Eye (tissue), 1 donor: Measurements from ENCODE around the gene MPZL3.
A peak's percentile ranks its signal among the peaks of the same experiment; 100 is the strongest.

Source experiments
- DNase-seq: peaks from one replicate; pipeline ENCODE4 v3.0.0-alpha.2; 2015

Gene MPZL3

DNA sequence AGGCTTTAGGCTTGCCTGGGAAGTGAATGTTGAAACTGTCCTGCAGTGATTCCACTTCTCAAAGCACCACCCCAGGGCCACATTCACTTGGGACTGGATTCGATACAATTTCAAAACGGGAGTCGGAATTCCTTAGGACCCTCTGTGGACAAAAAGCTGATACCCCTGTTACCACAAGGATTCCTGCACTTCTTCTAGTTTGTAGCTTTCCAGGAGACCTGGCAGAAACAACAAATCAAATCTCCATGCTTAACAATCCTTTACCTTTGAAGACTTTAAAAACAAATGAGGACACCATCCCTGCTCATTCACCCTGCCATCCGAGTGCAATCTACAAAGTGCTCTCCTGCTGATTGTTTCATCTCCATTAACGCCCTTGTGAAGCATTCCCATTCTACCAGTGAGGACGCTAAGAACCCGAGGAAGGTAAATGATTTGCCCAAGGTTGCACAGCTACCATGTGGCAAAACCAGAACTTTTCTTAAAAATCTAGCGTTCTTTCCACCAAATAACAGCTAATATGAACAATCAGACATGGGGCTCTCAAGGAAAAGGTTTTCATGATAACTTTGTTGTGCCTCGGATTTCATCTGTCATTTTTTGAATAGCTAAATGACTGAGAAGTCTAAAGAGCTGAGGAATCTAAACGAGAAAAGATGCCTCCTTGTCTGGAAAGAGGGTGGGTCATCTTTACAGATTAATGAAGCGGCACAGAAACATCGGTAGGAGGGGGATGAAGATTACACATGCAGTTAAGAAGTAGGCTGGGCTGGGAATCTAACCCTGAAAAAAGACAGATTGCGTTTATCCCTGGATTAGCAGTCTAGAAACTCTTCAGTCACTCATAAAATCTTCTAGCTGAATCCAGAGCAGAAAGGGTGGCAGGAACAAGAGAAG lies 12.7 kb upstream of the MPZL3 start:
- DNase-seq = peak; percentile 25

DNA sequence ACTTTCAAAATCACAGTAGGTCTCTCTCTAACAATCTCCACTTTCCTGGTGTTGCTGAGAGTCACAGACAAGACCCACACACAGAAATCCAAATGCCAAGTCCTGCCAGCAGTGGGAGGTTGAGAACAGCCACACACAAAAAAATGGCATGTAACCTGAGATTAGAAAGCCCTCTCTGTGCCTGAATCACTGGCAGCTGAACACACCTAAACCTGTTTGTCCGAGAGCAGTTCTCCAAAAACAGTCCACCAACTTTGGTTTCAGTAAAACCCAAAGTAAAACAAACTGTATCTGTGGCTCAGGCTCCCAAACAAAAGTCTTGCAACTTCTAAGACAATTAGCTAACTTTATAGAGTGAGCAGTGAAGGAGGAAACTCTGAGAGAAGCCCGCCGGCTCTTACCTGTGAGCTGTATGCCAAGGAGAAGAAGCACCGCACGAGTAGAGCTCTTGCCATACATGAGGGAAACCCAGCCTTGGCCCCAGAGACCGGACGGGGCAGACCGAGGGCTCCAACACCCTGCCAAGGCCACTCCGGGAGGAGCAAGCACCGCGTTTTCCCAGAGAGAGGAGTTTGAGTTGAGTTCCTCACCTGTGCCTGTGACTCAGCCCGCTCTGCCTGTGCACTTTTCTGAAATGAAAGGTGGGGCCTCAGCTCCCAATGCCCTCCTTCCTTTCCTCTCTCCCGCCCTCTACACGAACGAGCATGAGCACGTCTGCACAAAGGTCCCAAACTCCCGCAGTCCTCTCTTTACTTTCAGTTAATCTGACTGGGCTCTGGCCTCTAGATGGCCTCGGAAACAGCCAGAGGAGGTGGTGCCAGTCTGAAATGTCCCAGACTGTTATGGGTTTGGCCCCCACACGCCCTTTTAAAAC lies 11.8 kb upstream of the MPZL3 start, which contains the start of gene MPZL2:
Gene MPZL2, minus strand, starts transcription at position 603 of the 874 bp plus-strand sequence. Its CDS starts 144 bp downstream, at position 459.
- peak; percentile 63 for DNase-seq

DNA sequence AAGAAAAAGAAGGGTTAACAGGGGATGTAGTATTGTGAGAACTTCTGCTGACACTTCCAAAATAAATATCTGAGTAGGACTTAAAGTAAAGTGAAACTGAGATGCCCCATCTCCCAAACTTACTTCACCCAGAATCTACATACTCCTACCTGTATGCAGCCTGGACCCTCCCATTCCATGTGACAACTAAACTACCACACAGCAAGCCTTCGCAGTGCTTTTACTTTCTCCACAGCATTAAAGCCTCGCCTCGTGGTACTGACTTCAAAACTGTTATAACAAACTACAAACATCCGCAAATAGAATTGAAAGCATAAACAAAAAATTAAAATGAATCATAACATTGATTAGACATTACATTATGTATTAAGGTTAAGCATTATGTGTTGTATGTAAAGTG lies 10.9 kb upstream of the MPZL3 start:
- DNase-seq = no peak

DNA sequence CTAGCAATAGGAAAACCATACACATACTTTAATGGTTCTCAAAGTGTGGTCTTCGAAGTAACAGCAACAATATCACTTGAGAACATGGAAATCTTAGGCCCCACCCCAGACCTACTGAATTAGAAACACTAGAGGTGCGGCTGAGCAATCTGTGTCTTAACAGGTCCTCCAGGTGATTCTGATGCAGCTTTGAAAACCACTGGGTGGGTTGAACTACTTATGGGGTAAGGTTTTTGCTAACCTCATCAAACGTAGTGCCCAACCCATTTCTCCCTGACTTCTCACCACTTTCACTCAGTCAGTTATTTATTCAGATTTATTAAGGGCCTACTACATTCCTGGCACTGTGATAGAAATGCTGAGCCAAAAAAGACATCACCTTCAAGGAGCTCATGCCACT lies 8.2 kb upstream of the MPZL3 start:
- no peak for DNase-seq

DNA sequence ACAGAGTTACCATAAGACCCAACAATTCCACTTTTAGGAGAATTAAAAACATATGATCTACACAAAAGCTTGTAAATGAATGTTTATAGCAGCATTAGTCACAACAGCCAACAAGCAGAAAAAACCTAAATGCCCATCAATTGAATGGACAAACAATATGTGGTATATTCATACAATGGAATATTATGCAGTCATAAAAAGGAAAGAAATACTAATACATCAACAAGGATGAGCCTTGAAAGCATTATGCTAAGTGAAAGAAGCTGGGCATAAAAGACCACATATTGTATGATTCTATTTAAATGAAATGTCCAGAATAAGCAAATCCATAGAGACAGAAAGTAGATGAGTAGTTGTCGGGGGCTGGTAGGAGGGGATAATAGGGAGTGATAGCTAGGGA lies 7.0 kb upstream of the MPZL3 start:
- DNase-seq = no peak

DNA sequence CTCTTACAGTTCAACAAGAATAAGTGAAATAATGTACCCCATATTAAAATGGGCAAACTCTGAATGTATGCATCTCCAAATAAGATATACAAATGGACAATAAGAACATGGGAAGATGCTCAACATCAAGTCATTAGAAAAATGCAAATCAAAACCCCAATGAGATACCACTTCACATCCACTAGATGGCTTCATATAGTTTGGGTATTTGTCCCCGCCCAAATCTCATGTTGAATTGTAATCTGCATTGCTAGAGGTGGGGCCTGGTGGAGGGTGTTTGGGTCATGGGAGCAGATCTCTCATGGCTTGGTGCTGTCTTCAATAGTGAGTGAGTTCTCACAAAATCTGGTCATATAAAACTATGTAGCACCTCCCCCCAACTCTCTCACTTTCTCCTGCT lies 6.2 kb upstream of the MPZL3 start:
- no peak for DNase-seq

DNA sequence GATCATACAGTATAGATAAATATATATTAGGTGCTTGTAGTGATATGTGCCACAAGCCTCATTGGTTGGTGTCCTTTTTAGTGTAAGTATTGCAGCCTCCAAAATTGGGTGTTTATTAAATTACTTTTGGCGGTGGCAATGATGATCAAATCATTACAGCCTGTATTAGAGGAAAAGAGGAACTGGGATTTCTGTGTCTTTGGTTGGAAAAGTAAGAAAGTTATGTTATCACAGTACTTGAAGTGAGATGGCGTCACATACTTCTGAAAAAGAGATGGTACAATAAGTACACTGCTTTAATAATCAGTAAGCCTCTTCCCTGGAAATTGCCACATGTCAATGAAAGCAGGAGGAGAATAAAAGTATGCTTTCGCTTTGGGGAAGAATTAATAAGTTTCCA lies 523 bp upstream of the MPZL3 start:
- no peak for DNase-seq

DNA sequence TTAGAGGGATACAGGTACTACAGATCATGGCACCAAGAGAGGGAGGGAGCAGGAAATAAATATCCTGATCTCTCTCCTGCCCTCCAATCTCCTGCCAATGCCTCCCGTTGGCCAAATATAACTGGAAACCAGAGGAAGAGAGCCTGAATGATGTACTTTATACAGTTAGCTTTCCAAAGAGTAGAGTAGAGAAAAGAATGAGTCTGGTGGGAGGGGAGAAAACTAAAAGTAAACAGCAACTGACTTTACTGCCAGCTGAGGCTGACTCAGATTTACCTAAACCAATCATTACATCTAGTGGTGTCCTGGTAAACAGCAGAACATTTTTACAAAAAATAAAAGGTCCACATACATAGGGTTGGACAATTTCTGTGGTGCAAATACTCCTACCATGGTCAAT lies 5.1 kb downstream of the MPZL3 start:
- no peak for DNase-seq

DNA sequence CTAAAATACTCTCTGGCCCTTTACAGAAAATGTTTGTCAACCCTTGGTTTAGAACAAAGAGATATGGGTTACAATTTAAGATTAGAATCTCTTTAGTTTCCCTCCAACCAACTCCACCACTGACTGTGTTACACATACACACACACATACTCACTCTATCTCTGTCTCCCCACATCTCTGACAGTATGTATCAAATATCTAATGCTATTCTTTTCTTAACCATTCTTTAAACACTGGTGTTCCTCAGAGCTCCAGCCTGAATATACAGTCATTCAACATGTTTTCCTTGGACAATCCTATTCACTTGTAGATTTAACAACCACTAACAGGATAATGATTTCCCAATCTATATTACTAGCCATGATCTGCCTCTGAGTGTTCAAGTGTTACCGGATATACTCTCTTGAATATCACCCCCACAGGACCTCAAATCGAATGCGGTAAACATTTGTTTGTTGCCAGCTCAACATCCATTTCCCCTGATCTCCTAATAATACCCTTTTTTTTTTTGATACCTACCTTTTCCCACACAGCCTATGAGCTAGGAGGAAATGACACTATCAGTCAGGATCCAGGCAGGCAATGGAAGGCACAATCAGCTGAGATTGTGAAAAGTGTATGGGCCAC lies 6.1 kb downstream of the MPZL3 start:
- DNase-seq = no peak

DNA sequence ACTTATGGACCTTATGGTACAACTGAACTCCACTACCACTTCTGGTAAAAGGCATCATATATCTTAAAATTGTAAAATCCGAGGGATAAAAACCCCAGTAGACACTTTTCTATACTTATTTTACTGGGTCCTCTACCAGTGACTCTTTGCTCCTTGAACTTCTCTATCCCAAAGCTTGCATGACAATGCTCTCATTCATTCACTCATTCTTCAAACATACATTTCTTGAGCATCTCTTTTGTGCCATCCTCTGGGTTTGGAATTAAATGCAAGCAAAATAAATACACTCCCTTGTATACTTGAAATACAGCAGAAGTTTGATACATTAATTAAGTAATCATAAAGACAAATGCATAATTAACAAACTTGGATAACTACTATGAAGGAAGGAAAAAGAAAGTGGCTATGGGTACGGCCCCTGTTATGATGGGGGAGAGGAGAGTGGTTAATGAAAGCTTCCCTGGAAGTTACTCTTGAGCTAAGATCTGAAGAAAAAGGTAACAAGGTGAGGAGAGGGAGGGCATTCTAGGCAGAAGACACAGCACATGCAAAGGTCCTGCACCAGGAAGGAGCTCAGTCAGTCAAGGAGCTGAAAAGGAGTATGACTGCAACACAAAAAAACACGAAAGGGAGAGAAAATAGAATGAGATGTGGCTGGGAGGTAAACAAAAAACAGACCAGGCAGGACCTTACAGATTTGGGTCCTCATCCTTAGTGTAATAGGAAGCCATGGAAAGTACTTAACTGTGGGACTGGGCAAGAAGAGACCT lies 8.0 kb downstream of the MPZL3 start:
- DNase-seq = no peak

DNA sequence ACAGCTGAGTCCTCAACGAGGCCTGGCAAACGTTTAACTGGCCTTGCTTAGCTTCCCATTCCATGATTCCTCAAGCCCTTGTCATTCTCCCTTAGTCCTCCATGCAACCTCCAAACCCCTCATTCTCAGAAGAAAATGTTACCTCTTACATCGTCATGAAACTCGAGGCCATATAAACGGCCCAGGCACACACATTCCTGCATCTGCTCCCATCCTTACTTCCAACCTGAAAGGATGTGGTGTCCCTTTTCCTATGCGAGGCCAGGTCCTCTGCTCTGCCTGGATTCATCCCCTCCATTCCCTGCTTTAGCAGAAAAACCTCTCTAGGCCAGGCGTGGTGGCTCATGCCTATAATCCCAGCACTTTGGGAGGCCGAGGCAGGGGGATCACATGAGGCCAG lies 9.0 kb downstream of the MPZL3 start:
- DNase-seq = no peak

DNA sequence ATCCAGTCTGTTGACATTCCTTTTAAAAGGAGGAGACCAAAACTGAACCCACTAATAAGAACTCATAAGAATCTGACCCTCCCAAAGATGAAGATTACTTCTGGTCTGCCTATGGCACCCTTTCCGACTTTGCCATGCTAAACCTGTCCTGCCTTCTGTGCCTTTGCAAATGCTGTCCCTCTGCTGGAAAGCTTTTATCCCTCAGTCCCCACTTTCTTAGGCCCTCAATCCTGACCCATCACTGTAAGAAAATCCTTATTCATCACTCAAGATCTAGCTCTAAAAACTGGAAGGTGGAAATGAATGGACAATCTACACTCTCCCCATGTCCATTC lies 10.4 kb downstream of the MPZL3 start:
- DNase-seq = no peak

DNA sequence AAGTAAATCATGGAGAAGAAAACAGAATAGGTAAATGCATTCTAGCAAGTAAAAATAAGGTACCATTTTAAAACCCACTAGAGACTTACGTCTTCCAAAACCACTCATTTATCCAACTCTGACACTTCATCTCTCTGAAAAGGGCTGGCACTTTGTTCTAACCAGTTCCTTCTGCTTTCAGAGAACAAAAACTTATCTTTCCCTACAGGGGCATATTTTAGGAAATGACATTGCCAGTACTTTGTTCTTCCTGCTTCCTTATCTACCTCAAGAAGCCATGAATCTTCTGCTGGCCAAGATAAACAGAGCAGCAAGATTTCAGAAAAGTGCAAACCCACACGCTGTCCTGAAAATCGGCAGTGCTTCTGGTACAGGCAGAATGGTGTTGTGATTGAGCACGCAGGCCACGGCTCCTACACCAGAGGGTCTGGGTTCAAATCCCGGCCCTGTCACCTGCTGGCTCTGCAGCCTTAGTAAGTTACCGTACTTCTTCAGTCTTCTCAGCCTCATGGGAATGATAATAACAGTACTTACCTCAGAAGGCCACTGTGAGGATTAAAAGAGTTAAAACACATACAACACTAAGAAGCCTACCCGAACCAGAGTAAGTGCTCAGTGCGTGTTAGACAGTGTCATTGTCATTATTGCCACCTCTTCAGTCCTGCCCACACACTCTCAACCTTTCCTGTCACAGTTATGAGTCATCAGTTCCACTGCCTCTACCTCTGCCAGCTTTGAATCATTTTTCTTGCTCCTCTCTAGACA lies 11.0 kb downstream of the MPZL3 start:
- peak; percentile 12 for DNase-seq

DNA sequence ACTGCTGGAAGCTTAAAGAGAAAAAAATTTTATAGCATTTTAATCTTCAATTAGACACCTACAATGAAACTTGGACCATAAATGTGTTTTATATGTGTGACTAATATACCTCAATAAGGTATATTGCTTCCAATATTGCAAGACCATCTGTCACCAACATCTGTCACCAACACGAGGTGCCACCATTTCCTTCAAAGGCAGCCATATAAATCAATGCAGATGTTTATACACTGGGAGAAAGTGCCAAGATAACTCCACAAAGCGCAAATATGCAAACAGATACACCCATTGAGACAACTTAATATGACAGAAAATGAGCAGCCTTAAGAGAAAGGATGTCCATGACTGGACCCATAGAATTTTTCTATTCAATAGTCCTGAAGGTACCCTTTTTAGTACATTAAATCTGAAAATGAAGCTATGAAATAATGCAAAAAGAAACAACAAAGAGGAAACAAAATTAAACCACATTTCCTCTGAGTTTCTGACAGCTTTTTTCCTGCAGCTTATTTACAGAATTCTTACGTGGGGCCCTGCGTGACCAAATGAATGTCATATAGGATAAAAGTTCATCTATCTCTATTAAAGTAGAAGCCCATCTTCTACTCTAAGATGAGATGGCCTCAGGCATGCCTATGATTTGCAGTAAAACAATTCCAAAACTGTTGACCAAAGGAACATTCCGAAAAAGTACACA lies 12.5 kb downstream of the MPZL3 start:
- DNase-seq = no peak

DNA sequence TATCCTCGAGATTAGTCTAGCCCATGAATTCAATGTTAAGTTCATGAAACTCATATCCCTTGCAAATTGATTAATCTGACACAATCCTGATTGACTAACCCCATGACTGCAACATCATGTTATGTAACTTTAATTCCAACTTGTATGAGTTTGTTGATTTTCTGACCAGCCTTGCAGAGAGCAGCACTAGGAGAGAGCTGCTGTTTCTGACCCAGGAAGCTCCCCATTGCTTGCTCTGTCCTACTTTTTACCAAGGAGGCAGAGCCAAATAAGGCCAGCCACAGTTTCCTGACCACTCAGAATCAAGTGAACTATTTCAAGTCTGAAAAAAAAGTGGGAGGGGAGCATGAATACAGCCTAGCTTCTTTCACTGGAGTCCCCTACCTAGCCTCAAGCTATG lies 13.2 kb downstream of the MPZL3 start:
- no peak for DNase-seq

DNA sequence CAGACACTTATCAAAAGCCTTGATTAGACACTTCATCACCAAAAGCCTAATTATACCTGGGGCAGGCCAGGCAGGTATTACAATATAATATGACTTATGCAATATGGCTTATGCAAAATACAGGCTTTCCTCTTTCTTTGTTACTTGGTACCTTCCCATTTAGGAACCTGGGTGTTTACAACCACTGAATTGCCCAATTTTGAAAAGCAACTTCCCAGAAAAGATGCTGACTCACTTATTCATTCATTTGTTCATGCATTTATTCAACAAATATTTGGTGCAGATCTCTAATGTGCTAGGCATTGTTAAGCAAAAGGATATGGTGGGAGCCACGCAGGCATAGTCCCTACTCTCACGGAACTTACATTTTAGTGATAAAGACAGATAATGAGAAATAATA lies 13.7 kb downstream of the MPZL3 start:
- DNase-seq = no peak

DNA sequence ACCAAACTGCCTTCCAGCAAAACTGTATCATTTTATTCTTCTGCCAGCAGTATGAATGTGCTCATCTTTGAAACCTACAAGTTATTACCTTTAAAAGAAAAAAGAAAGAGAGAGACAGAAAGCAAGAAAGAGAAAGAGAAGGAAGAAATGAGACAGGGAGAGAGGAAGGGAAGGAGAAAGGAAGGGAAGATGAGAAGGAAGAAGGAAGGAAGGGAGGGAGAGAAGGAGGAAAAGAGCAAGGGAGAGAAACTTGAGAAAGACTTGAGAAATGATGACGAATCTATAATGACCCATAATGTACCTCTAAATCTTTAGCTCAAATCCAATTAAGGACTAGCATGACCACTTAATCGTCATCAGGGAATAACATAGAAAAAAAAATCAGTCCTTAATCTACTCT lies 16.0 kb downstream of the MPZL3 start:
- DNase-seq = no peak

DNA sequence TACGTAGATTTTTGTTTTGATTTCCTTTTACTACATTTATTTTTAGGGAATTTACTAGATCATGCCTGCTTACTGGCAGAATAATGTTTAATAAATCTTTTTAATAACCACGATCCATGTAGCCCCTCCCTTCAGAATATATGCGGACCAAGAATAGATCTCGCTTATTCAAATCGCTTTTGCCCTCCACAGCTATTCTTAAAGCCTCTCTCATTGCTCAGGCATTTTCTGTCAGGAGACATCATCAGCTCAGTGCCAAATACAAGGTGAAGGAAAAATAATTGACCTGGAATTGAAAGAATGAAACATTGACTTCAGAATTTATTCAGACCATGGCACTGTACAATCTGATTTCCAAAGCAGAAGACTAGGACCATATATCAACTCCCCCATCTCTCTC lies 17.3 kb downstream of the MPZL3 start:
- no peak for DNase-seq

DNA sequence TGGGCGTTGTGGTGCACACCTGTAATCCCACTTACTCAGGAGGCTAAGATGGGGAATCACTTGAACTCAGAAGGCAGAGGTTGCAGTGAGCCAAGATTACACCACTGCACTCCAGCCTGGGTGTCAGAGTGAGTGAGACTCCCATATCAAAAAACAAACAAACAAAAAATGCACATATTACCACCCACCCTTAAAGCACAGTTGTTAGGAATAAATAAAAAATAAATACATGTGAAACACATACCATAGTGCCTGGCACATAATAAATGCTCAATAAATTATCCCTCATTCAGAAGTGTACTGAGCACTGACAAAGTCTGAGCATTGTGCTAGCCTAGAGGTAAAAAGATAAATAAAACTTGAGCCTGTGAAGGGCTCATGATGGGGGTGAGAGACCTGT lies 18.3 kb downstream of the MPZL3 start:
- DNase-seq = no peak

DNA sequence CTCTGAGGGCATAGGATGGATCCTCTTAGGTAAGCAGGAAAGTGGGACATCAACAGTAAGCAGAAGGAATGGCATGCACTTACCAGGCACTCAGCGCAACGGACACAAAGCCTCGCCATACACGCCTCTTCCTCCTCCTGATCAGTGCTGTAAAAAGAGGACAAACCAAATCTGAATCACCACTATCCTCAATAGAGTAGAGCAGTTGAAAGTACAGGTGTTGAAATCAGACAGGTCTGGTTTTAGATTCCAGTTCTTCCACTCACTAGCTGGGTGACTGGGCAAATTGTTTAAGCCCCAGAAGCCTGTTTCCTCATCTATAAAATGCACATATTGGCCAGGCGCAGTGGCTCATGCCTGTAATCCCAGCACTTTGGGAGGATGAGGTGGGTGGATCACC lies 18.8 kb downstream of the MPZL3 start:
- no peak for DNase-seq

DNA sequence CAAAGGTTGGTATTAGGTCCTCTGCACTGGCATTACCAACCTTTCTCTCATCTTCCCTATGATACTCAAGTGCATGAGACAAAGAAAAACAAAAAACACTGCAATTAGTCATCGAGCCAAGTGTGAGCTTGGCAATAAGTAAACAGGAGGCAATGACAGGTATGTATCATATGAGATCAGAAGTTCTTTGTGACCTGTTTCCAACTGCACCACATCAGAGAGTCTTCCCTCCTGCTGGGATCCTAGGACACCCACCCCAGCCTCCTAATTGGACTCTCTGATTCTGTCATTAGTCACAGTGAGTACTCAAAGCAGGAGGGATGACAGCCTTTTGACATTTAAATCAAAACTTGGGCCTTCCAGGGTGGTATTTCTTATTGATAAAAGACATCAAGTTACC lies 19.5 kb downstream of the MPZL3 start:
- DNase-seq = no peak
